ENCODE data around the gene OSR1.

DNA sequence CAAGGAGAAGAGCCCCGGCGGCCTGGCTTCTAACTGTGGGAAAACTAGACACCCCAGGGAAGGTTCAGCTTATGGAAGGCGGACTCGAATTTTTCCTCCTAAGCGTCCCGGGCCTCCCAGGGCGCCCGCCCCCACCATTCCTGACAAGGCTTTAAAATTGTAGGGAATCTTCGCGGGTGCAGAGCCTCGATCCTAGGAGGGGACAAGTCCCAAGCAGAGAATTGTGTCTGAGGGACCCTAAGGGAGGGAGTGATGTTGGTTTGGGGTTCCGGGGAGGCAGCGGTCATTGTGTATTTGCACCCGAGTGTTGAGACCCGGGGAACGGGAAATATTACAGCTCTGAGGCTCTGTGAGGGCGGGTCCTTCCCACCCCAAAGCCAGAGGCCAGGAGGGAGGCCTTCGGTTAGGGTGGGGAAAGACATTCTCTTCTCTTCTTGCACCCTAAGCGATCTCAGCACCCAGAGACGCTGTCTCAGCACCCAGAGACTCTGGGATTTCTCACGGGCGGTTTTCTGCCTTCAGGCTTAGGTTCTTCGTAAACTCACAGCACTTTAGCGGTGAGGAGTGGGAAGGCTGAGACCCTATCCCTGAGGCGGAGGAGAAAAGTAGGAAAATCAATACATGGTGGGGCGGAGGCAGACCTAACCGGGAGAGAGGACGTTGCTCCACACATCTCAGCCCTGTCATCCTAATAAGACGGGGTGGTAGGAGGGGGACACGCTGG is 7.6 kb downstream of the OSR1 start:
- TF ChIP-seq, protein P1, sequence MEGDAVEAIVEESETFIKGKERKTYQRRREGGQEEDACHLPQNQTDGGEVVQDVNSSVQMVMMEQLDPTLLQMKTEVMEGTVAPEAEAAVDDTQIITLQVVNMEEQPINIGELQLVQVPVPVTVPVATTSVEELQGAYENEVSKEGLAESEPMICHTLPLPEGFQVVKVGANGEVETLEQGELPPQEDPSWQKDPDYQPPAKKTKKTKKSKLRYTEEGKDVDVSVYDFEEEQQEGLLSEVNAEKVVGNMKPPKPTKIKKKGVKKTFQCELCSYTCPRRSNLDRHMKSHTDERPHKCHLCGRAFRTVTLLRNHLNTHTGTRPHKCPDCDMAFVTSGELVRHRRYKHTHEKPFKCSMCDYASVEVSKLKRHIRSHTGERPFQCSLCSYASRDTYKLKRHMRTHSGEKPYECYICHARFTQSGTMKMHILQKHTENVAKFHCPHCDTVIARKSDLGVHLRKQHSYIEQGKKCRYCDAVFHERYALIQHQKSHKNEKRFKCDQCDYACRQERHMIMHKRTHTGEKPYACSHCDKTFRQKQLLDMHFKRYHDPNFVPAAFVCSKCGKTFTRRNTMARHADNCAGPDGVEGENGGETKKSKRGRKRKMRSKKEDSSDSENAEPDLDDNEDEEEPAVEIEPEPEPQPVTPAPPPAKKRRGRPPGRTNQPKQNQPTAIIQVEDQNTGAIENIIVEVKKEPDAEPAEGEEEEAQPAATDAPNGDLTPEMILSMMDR (conservative IDR thresholded peaks at IDR 0.05): no peak
- TF ChIP-seq EZH2 (IDR thresholded peaks at IDR 0.05; ENCODE audit: low read depth): no peak
